GF-D8 (cell line): Measurements from ENCODE around the gene RPS6KA4.
"Not testable (repeated sequence)": the region's sequence is repeated elsewhere in the genome, so short reads cannot be mapped to it uniquely, and the experiment has no call there.

Source experiments
- DNase-seq: peaks from one replicate; lab custom pipeline; 2025; lab: John Stamatoyannopoulos, UW

RPS6KA4 gene

GRCh38 chr11:64388894-64389293 is 29.9 kb downstream of the RPS6KA4 start:
- no peak for DNase-seq

DNA sequence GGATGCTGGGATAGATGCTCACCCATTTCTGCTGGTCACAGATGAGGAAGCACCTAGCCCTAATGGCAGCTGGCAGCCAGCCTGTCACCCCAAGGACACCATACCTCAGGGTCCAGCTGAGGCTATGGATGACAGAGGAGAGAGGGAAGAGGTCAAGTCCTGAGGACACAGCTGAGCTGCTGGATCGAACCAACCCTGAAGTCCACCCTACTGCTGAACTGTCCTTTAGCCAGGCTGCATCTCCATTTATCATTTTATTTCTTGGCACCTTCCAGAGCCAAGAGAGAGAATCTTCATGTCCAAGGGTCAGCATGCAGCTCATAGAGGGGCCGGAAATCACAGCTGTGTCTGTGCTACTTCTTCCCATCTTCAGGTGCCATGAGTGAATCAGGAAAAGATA is 30.9 kb downstream of the RPS6KA4 start:
- no peak for DNase-seq

- DNase-seq, result no peak
Measured at GRCh38 chr11:64390558-64390957, 31.6 kb downstream of the RPS6KA4 start.

- DNase-seq, result no peak
Measured at GRCh38 chr11:64391839-64392238, 32.9 kb downstream of the RPS6KA4 start.

DNA sequence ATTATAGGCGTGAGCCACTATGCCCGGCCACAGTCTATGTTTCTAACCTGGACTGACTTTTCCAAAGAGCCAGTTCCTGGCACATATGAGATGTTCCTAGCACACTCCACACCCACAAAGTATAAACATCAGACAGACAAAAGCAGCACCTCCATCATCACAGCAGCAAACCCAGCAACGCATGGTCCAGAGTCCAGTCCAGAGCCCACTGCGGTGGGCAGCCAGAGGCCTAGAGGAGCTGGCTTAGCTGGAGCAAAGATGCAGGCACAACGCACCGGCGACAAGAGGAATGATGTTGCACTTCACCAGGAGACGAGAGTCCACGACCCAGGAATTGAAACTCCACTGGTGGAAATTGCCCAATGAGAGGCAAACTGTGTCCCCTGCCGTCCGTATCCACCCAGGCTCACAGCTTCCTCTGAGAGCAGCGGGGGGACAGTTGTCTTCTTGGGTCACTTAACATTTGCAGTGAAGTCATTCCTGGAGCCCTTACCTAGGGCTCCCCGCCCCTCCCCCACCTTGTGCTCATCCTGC is 36.6 kb downstream of the RPS6KA4 start:
- DNase-seq, result no peak

- no peak for DNase-seq
Measured at GRCh38 chr11:64396079-64396591, 37.2 kb downstream of the RPS6KA4 start.

DNA sequence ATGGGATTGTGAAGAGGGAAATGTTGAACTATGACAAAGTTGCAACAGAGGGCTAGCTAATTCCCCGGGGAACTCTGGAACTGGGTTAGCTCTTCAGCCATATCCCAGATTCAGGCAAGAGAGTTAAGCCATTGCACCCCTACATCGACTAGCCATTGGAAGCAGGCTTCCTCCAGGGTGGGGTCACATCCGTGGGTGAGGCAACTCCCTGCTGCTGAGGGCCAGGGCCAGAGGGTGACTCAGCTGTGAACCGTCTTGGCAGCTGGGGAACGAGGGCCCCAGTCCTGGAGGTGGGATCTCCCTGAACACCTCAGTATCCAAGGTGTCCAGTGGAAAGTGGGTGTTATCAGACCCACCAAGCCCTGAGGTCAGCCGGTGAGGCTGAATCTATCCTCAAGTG is 41.1 kb downstream of the RPS6KA4 start:
- DNase-seq, result no peak

GRCh38 chr11:64400667-64401066 is 41.7 kb downstream of the RPS6KA4 start:
- DNase-seq, result no peak

DNA sequence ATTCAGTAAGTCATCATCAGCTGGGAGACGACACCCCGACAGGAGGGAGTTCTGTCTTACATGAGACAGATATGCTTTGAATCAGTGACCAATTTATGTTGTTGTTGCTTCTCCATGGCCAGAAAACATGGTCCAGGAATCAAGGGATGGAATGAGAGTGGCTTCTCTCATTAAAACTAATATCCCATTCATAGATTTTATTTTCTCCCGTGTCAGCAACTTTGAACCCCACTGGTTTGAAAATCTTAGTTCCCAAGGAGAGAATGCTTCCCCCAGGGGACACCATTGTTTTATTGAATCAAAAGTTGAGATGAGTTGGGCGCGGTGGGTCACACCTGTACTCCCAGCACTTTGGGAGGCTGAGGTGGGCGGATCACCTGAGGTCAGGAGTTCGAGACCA is 42.8 kb downstream of the RPS6KA4 start:
- no peak for DNase-seq

DNA sequence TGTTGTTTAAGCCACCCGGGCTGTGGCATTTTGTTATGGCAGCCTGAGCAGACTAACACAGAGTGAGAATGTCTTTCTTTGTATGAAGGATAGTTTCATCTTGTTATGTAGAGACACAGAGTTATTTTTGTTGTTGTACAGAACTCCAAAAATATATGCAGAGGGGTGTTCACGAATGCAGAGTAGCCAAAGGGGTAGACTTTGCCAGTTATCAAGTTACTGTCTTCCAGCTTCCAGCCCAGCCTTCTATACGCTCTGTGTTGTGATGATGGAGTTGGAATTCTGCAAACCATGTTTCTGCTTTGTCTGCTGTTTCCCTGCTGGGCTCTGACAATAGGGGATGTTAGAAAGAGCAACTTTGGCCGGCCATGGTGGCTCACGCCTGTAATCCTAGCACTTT is 44.1 kb downstream of the RPS6KA4 start:
- DNase-seq, result no peak

DNA sequence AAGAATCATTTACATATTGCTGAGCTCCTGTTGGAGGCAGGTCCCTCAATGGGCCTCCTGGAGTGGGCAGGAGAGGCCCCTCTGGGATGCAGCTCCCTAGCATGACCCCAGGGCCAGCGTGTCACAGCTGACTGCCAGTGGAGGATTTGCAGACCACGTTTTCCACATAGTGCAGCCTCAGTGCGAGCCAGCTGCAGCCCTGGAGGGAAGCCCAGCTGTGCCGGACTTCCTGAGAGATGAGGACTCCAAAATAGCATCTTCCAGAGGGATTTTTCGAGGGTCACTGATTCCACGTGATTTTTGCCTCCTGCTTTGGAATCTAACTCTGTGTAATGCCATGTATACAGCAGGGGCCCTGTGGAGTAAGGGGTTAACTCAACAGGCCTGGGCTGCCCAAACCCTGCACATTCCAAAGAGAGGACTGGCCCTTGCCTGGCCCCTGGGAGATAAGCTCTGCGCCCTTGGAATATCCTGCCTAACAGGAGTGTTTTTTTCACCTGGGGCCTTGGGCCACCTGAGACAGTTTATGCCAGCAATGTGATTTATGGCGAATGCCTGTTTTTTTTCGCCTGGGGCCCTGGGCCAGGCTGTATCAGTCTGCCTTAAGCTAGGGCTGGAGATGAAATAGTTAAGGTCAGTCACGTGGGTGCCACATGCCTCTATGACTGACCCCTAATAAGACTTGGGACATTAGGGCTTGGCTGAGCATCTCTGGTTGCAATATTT is 47.4 kb downstream of the RPS6KA4 start:
- no peak for DNase-seq

DNA sequence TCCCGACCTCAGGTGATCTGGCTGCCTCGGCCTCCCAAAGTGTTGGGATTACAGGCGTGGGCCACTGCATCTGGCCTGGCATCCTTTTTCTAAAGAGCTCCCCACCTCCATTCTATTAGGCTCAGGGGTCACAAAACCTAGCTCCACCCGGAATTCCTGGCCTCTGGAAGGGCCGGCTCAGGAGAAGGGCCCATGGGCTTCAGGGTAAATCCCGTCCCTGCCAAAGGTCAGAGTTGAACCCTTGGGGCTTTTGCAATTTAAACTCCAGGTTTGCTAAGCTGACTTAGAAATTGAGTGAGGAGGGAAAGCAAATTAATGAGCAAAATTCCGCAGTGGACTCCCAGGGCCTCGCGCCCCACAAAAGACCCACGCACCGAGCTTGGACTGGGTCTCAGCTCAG is 48.3 kb downstream of the RPS6KA4 start:
- DNase-seq, result no peak

GRCh38 chr11:64407630-64408029 is 48.7 kb downstream of the RPS6KA4 start:
- no peak for DNase-seq

- DNase-seq, result no peak
Measured at GRCh38 chr11:64409278-64409677, 50.3 kb downstream of the RPS6KA4 start.

- no peak for DNase-seq
Measured at GRCh38 chr11:64409707-64410403, 50.9 kb downstream of the RPS6KA4 start.

DNA sequence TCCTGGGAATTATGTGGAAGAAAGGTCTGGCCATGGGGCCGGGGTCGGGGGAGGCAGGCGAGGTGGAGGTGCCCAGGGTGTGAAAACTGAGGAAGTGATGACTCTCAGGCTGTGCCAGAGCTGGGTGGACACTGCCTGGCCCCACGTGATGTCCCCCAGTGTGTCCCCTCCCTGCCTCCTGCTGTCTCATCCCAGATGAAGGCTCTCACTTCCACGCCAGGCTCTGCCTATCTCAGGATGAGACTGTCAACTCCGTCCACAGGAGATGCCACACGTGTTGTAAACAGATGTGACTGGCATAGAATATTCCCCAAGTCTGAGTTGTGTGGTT is 51.4 kb downstream of the RPS6KA4 start:
- no peak for DNase-seq

- no peak for DNase-seq
Measured at GRCh38 chr11:64413417-64413816, 54.5 kb downstream of the RPS6KA4 start.

DNA sequence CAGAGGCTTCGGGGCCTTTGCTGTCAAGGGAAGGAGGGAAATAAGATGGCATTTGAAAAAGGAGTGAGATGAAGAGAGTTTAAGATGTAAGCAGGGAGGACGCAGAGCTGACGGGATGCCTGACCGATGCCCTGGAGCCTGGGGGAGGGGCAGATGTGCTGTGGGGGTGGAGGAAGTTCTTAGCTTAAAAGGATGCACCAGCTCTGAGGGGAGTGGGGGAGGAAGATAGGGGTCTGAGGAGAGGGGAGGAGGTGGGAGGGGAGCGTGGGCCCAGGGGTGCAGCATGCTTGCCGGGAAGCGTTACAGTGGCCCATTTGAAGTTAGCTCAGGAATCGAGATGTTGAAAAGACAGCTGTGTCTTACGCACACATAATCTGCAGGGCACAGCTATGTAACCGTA is 56.3 kb downstream of the RPS6KA4 start:
- no peak for DNase-seq

DNA sequence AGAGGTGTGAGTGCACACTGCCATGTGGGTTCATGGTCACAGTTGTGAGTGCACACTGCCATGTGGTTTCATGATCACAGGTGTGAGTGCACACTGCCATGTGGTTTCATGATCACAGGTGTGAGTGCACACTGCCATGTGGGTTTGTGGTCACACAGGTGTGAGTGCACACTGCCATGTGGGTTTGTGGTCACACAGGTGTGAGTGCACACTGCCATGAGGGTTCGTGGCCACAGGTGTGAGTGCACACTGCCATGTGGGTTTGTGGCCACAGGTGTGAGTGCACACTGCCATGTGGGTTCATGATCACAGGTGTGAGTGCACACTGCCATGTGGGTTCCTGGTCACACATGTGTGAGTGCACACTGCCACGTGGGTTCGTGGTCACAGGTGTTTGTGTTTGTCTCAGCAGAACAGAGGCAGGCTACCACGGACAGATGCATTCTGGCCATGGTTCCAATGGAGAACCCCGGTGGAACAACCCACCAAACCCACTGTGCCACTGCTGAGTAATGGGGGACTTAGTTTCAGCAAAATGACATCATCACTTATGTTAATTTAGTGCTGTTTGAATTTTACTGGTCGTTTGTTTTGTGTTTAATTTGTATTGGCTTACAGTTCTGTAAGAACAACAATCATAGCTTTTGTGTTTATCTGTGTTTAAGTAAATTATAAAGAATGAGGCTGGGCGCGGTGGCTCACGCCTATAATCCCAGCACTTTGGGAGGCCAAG is 57.2 kb downstream of the RPS6KA4 start:
- no peak for DNase-seq

- not testable (repeated sequence) for DNase-seq
Measured at GRCh38 chr11:64418233-64418632, 59.3 kb downstream of the RPS6KA4 start.

- no peak for DNase-seq
Measured at GRCh38 chr11:64419257-64419790, 60.4 kb downstream of the RPS6KA4 start.

- no peak for DNase-seq
Measured at GRCh38 chr11:64419818-64420485, 61.0 kb downstream of the RPS6KA4 start.
